ENCODE measurements around the gene TNIP2. TPM values are rescaled to one million over a fixed set of nuclear protein-coding genes. Genes with fewer than 3 reads are reported as not detected.

The TNIP2 gene
- total RNA-seq, 3 donors from 2014 or later (not counting 1 experiment from before 2014, with no cell fraction given) = 35.6 to 53.9 (median 41.6) TPM

GRCh38 chr4:2799971-2800690, 44.0 kb upstream of the TNIP2 start:
- no peak for TF ChIP-seq CTCF (IDR thresholded peaks at IDR 0.05)
- intact Hi-C loops (cut with micrococcal nuclease) = no loop called here
- Histone ChIP-seq H3K27ac (ENCODE audit: low read length) (peak overlapping the region; percentile 78), H3K9me3 (ENCODE audit: control insufficient read depth, insufficient read depth, low read length) (no peaks in the 10 kb centered on the region), H3K4me1 (ENCODE audit: control insufficient read depth, insufficient read depth, low read length) (peaks cover 83% of the 10 kb centered on the region), H3K4me3 (ENCODE audit: low read length) (peak overlapping the region; percentile 18), H3K27me3 (ENCODE audit: control insufficient read depth, insufficient read depth, low read length) (no peaks in the 10 kb centered on the region), H3K36me3 (ENCODE audit: control insufficient read depth, insufficient read depth, low read length) (no peaks in the 10 kb centered on the region)
- Mint-ChIP-seq H3K27ac (peak overlapping the region in 1 of 2 donors; percentile 64), H3K27me3 (ENCODE audit: low read depth in 2 of 2) (no peaks in the 10 kb centered on the region), H3K4me1 (peaks cover 19 to 42% of the 10 kb centered on the region in 2 donors), H3K4me3 (peak overlapping the region; percentile 55), H3K9me3 (no peaks in the 10 kb centered on the region), H3K36me3 (no peaks in the 10 kb centered on the region)
- 80% methylated on average over 23 of the region's 23 CpGs for WGBS (ENCODE audit: insufficient coverage)
- no peak for ATAC-seq
- DNase-seq = no peak

GRCh38 chr4:2799224-2799911, 43.2 kb upstream of the TNIP2 start:
- peaks cover 83% of the 10 kb centered on the region for H3K4me1 ChIP-seq (ENCODE audit: control insufficient read depth, insufficient read depth, low read length)
- no peaks in the 10 kb centered on the region for H3K36me3 Mint-ChIP-seq
- H3K9me3 ChIP-seq (ENCODE audit: control insufficient read depth, insufficient read depth, low read length) = no peaks in the 10 kb centered on the region
- ATAC-seq (no peak), DNase-seq (no peak)
- H3K9me3 Mint-ChIP-seq = no peaks in the 10 kb centered on the region
- H3K27ac ChIP-seq (ENCODE audit: low read length) = peak overlapping the region; percentile 78
- H3K4me3 Mint-ChIP-seq = peak overlapping the region; percentile 58
- H3K4me1 Mint-ChIP-seq = peaks cover 24 to 42% of the 10 kb centered on the region in 2 donors
- no peaks in the 10 kb centered on the region for H3K27me3 ChIP-seq (ENCODE audit: control insufficient read depth, insufficient read depth, low read length)
- peak overlapping the region in 1 of 2 donors; percentile 80 for H3K27ac Mint-ChIP-seq
- intact Hi-C loops (cut with micrococcal nuclease) = no loop called here
- 44% methylated on average over 14 of the region's 14 CpGs for WGBS (ENCODE audit: insufficient coverage)
- H3K27me3 Mint-ChIP-seq (ENCODE audit: low read depth in 2 of 2) = no peaks in the 10 kb centered on the region
- TF ChIP-seq CTCF (IDR thresholded peaks at IDR 0.05) = no peak
- peak overlapping the region; percentile 18 for H3K4me3 ChIP-seq (ENCODE audit: low read length)
- no peaks in the 10 kb centered on the region for H3K36me3 ChIP-seq (ENCODE audit: control insufficient read depth, insufficient read depth, low read length)

GRCh38 chr4:2798399-2799223, 42.5 kb upstream of the TNIP2 start:
- intact Hi-C loops (cut with micrococcal nuclease) = no loop called here

More at GRCh38 chr4:2798399-2799223, 42.5 kb upstream of the TNIP2 start:
- ATAC-seq (peak; percentile 45 to 67 (median 51)), DNase-seq (peak in 1 of 2 donors; percentile 73)
- Mint-ChIP-seq H3K9me3 (no peaks in the 10 kb centered on the region), H3K27me3 (ENCODE audit: low read depth in 2 of 2) (no peaks in the 10 kb centered on the region), H3K4me1 (peaks cover 29 to 50% of the 10 kb centered on the region in 2 donors), H3K4me3 (peak overlapping the region; percentile 60), H3K36me3 (no peaks in the 10 kb centered on the region), H3K27ac (peak overlapping the region; percentile 71 to 80)
- Histone ChIP-seq H3K36me3 (ENCODE audit: control insufficient read depth, insufficient read depth, low read length) (no peaks in the 10 kb centered on the region), H3K27me3 (ENCODE audit: control insufficient read depth, insufficient read depth, low read length) (no peaks in the 10 kb centered on the region), H3K4me3 (ENCODE audit: low read length) (peak overlapping the region; percentile 18), H3K9me3 (ENCODE audit: control insufficient read depth, insufficient read depth, low read length) (no peaks in the 10 kb centered on the region), H3K27ac (ENCODE audit: low read length) (peak overlapping the region; percentile 78), H3K4me1 (ENCODE audit: control insufficient read depth, insufficient read depth, low read length) (peaks cover 86% of the 10 kb centered on the region)
- no peak for TF ChIP-seq CTCF (IDR thresholded peaks at IDR 0.05)
- WGBS (ENCODE audit: insufficient coverage) = 23% methylated on average over 29 of the region's 29 CpGs

Measured in natural killer cell (primary cell).